Ovary (tissue), 1 donor: ENCODE measurements around the gene RMND5B.

Source experiments
- EP300 ChIP-seq: sonication (generic); formaldehyde crosslinking; IDR thresholded peaks from one replicate; pipeline ENCODE4 v1.6.1; 2017; ENCODE audit warnings: antibody characterized with exemption
- POLR2A ChIP-seq: fragments of 450-650 bp; IDR thresholded peaks from one replicate; pipeline ENCODE4 v1.6.1; 2017; ENCODE audit warnings: antibody characterized with exemption, mild to moderate bottlenecking, moderate library complexity

DNA sequence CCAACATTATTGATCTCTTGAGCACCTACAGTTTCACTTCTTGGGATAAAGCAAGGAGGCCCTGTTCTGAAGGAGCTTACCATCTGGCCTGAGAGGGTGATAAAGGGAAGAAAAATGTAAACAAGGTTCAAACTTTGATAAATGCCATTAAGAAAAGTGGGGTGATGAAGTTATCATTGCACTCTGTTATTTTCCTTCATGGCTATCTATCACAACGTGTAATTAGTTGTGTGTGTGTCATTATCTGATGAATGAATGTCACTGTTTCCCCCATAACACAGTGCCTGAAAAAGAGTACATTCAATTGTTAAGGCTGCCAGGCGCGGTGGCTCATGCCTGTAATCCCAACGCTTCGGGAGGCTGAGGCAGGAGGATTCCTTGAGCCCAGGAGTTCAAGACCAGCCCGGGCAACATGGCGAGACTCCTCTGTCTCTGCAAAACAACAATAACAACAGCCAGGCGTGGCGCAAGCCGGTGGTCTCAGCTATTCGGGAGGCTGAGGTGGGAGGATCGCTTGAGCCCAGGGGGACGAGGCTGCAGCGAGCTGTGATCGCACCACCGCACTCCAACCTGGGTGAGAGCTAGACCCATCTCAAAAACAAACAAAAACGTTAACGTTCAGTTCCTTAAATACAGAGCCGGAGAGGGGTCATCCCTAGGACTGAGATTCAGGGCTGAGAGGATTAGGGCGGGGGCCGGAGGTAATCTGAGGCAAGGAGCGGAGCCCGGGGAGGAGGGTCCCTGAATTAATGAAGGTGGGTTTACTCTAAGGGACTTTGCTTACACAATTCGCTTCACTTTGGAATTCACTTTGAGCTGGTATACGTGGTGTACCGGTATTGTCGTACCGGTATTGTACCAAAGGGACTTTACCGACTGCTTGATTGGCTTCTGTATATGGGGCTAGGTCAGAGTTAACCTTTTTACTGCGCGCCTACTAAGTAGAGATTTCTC lies 22.0 kb downstream of the RMND5B start:
- TF ChIP-seq POLR2A (no peak), EP300 (no peak)
